HepG2 (cell line): ENCODE measurements around the gene CMTM3. TPM values are rescaled to one million over a fixed set of nuclear protein-coding genes. Genes with fewer than 3 reads are reported as not detected.

Source experiments
- ADNP ChIP-seq: sonication (generic); formaldehyde crosslinking; IDR thresholded peaks from 2 replicates; pipeline ENCODE4 v1.4.0; 2020; ENCODE audit warnings: missing genetic modification reagents
- BCL3 ChIP-seq: sonication (generic); formaldehyde crosslinking; IDR thresholded peaks from 2 replicates; pipeline ENCODE4 v1.5.1; 2020; ENCODE audit warnings: mild to moderate bottlenecking, missing genetic modification reagents, moderate library complexity
- FOXP1 ChIP-seq, 2 experiments: fragments of 450-650 bp in 1 of 2; IDR thresholded peaks; 2 replicates each; pipeline ENCODE4 v1.6.1; 2017 to 2018; ENCODE audit warnings: antibody characterized with exemption in 1 of 2
- HDAC1 ChIP-seq: sonication (generic); formaldehyde crosslinking; IDR thresholded peaks from 2 replicates; pipeline ENCODE4 v1.5.1; 2020; ENCODE audit warnings: mild to moderate bottlenecking, missing genetic modification reagents
- IRF1 ChIP-seq: sonication (generic); formaldehyde crosslinking; IDR thresholded peaks from 2 replicates; pipeline ENCODE4 v1.4.0; 2020; ENCODE audit warnings: low read depth, mild to moderate bottlenecking, missing genetic modification reagents
- KDM5A ChIP-seq: fragments of 200-600 bp; sonication (generic); IDR thresholded peaks from 2 replicates; pipeline ENCODE4 v1.7.0; 2018; ENCODE audit warnings: antibody characterized with exemption, mild to moderate bottlenecking, low read length, borderline replicate concordance
- MEIS1 ChIP-seq: sonication (generic); formaldehyde crosslinking; IDR thresholded peaks from 2 replicates; pipeline ENCODE4 v1.9.0; 2021; ENCODE audit warnings: mild to moderate bottlenecking, missing genetic modification reagents, moderate library complexity, borderline replicate concordance
- MTERF4 ChIP-seq: sonication (generic); formaldehyde crosslinking; IDR thresholded peaks from 2 replicates; pipeline ENCODE4 v1.8.0; 2023; ENCODE audit warnings: mild to moderate bottlenecking, missing genetic modification reagents
- PHF21A ChIP-seq: sonication (generic); formaldehyde crosslinking; IDR thresholded peaks from 2 replicates; pipeline ENCODE4 v1.5.0; 2020; ENCODE audit warnings: mild to moderate bottlenecking, missing genetic modification reagents
- SMAD9 ChIP-seq: sonication (generic); formaldehyde crosslinking; IDR thresholded peaks from 2 replicates; pipeline ENCODE4 v1.5.1; 2020; ENCODE audit warnings: mild to moderate bottlenecking, missing genetic modification reagents
- TBX2 ChIP-seq: sonication (generic); formaldehyde crosslinking; IDR thresholded peaks from 2 replicates; pipeline ENCODE4 v1.5.0; 2020; ENCODE audit warnings: missing genetic modification reagents, mild to moderate bottlenecking, borderline replicate concordance
- TRAFD1 ChIP-seq: sonication (generic); formaldehyde crosslinking; IDR thresholded peaks from 2 replicates; pipeline ENCODE4 v1.5.1; 2020; ENCODE audit warnings: missing genetic modification reagents, mild to moderate bottlenecking, borderline replicate concordance
- ZMYM2 ChIP-seq: sonication (generic); formaldehyde crosslinking; IDR thresholded peaks from 2 replicates; pipeline ENCODE4 v1.8.0; 2022; ENCODE audit warnings: mild to moderate bottlenecking, missing genetic modification reagents
- ZNF224 ChIP-seq: sonication (generic); formaldehyde crosslinking; IDR thresholded peaks from 2 replicates; pipeline ENCODE4 v1.5.0; 2020; ENCODE audit warnings: mild to moderate bottlenecking, missing genetic modification reagents
- ZNF263 ChIP-seq: sonication (generic); formaldehyde crosslinking; IDR thresholded peaks from 2 replicates; pipeline ENCODE4 v1.4.0; 2020; ENCODE audit warnings: missing genetic modification reagents
- ZNF275 ChIP-seq: sonication (generic); formaldehyde crosslinking; IDR thresholded peaks from 2 replicates; pipeline ENCODE4 v1.8.0; 2022; ENCODE audit warnings: missing genetic modification reagents, mild to moderate bottlenecking, inconsistent platforms, borderline replicate concordance
- ZNF777 ChIP-seq: sonication (generic); formaldehyde crosslinking; IDR thresholded peaks from 2 replicates; pipeline ENCODE4 v1.4.0; 2020; ENCODE audit warnings: missing genetic modification reagents
- ZNF788 ChIP-seq: sonication (generic); formaldehyde crosslinking; IDR thresholded peaks from 2 replicates; pipeline ENCODE4 v1.5.0; 2020; ENCODE audit warnings: mild to moderate bottlenecking, missing genetic modification reagents, borderline replicate concordance
- ZNF792 ChIP-seq: IDR thresholded peaks from 2 replicates; pipeline ENCODE4 v1.6.1; 2016
- polyA plus RNA-seq, 8 experiments: library from polyadenylated mRNA; depleted of rRNA in 3 of 8; stranded (reverse) in 7 of 8; unstranded in 1 of 8; fragments of >200 nt; fragmentation: Illumina TruSeq in 4 of 8; extraction: Trizol in 4 of 8; gene quantifications; 2 replicates each; pipeline versions ENCODE4 v1.2.1 to v1.2.3, GENCODE V29; 2011 to 2016; ENCODE audit warnings: low read depth in 4 of 8, missing spikeins in 1 of 8, mixed read lengths in 1 of 8; ENCODE audit not compliant: insufficient read depth in 1 of 8
- total RNA-seq, 5 experiments: library from RNA; depleted of rRNA; stranded (reverse); fragments of >200 nt; fragmentation: Illumina TruSeq; extraction: Trizol; gene quantifications; 2 replicates each; pipeline ENCODE4 v1.2.3, GENCODE V29; 2016; ENCODE audit warnings: low read depth in 1 of 5
- TF ChIP-seq, protein P1 (sequence below): sonication (generic); formaldehyde crosslinking; IDR thresholded peaks from 2 replicates; pipeline ENCODE4 v1.5.0; 2020; ENCODE audit warnings: mild to moderate bottlenecking, missing genetic modification reagents

CMTM3 gene
- total and polyA plus RNA-seq, 2 of the 13 experiments (the other 11 are each of a cell fraction or from before 2014, with no cell fraction given): 29.2 to 48.7 TPM

DNA sequence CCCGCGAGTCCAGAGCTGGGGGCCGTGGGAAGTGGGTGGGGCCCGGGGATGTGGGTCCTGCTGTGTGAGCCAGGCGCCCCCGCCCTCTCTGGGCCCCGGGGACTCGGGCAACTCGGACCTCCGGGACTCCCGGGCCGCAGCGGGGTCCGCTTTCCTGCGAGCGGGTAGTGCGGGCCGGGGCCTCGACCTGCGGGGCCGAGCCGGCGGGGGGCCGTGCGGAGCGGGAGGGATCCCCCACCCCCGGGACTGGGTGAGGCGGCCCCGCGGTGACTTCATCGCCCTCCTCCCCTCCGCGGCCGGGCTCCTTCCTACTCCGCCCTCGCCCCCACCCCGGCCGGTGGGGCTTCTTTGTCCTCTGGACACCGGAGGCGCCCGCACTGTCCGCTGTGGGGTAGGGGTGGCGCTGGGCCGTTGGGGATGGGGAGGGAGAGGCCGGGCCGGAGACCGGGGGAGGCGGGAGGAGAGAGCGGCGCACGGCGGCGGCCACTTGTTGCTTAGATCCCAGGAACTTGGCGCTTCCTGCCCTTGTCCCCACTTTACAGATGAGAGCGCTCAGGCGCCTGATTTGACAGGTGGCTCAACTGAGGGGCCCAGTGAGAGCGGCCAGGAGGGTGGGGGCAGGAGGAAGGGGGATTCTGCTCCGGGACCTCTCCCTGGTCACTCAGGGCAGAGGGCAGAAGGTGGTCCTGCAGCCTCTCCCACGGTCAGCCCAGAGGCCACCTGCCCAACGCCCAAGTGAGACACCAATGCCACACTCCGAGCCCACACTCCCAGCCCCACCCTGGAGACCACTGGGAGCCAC, 874 bp downstream of the CMTM3 start (continued):
- TF ChIP-seq ZMYM2 (CRISPR knock-in tag) (peak; percentile 31; the same call in 1 of the 2 replicates), ZNF792 (CRISPR knock-in tag) (0 out of 2 replicates have a peak, but pooled peaks have one; percentile 40), ZNF275 (CRISPR knock-in tag) (0 out of 2 replicates have a peak, but pooled peaks have one; percentile 34), ADNP (CRISPR knock-in tag) (0 out of 2 replicates have a peak, but pooled peaks have one; percentile 50), KDM5A (no peak), ZNF777 (peak; percentile 79), MEIS1 (peak; percentile 40; the same call in 1 of the 2 replicates), ZNF788 (CRISPR knock-in tag) (peak; percentile 43; the same call in 1 of the 2 replicates), ZNF263 (CRISPR knock-in tag) (peak; percentile 20; the same call in 1 of the 2 replicates), TRAFD1 (CRISPR knock-in tag) (no peak), TBX2 (CRISPR knock-in tag) (peak; percentile 38; the same call in 1 of the 2 replicates), BCL3 (CRISPR knock-in tag) (peak; percentile 45; the same call in 1 of the 2 replicates), PHF21A (CRISPR knock-in tag) (no peak), SMAD9 (CRISPR knock-in tag) (0 out of 2 replicates have a peak, but pooled peaks have one; percentile 27), ZNF224 (peak; percentile 24; the same call in 1 of the 2 replicates), IRF1 (no peak), MTERF4 (peak; percentile 83), HDAC1 (peak; percentile 28; the same call in 1 of the 2 replicates), FOXP1 (IDR thresholded peaks at IDR 0.05) (no peak), FOXP1 (CRISPR knock-in tag; IDR thresholded peaks at IDR 0.05) (no peak)
- TF ChIP-seq, protein P1, sequence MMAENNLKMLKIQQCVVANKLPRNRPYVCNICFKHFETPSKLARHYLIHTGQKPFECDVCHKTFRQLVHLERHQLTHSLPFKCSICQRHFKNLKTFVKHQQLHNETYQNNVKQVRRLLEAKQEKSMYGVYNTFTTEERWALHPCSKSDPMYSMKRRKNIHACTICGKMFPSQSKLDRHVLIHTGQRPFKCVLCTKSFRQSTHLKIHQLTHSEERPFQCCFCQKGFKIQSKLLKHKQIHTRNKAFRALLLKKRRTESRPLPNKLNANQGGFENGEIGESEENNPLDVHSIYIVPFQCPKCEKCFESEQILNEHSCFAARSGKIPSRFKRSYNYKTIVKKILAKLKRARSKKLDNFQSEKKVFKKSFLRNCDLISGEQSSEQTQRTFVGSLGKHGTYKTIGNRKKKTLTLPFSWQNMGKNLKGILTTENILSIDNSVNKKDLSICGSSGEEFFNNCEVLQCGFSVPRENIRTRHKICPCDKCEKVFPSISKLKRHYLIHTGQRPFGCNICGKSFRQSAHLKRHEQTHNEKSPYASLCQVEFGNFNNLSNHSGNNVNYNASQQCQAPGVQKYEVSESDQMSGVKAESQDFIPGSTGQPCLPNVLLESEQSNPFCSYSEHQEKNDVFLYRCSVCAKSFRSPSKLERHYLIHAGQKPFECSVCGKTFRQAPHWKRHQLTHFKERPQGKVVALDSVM (CRISPR knock-in tag): peak; percentile 10; the same call in 1 of the 2 replicates
